Heart right ventricle (tissue), 16 donors: ENCODE measurements around the gene KCNMB2. TPM values are rescaled to one million over a fixed set of nuclear protein-coding genes. Genes with fewer than 3 reads are reported as not detected.
"Not testable (repeated sequence)": the region's sequence is repeated elsewhere in the genome, so short reads cannot be mapped to it uniquely, and the experiment has no call there.

Experiments
- ATAC-seq, 8 donors: fragments of 200-7000 bp; cut with Tn5 transposase; one replicate each; pipeline ENCODE4 v1.9.1; 2020; ENCODE audit warnings: mild to moderate bottlenecking in 8 of 8, moderate library complexity in 8 of 8, moderate number of reproducible peaks in 1 of 8
- DNase-seq, 2 donors: peaks; one replicate each; pipeline ENCODE4 v3.0.0-alpha.2; 2020
- H3K27ac ChIP-seq, 10 donors: fragments of 200-600 bp; sonication (generic) in 2 of 10; one replicate each; pipeline versions ENCODE4 v1.5.0 to v1.8.0; 2020 to 2022; ENCODE audit warnings: mild to moderate bottlenecking in 3 of 10
- H3K27me3 ChIP-seq, 7 donors: fragments of 200-600 bp; one replicate each; pipeline ENCODE4 v1.8.0; 2021 to 2022; ENCODE audit warnings: mild to moderate bottlenecking in 2 of 7
- H3K36me3 ChIP-seq, 9 donors: fragments of 200-600 bp; sonication (generic) in 1 of 9; one replicate each; pipeline versions ENCODE4 v1.5.0 to v1.8.0; 2020 to 2022; ENCODE audit warnings: mild to moderate bottlenecking in 2 of 9
- H3K4me1 ChIP-seq, 9 donors: fragments of 200-600 bp; sonication (generic) in 1 of 9; one replicate each; pipeline versions ENCODE4 v1.5.0 to v1.8.0; 2020 to 2022; ENCODE audit warnings: mild to moderate bottlenecking in 4 of 9
- H3K4me3 ChIP-seq, 10 donors: fragments of 200-600 bp; sonication (generic) in 2 of 10; one replicate each; pipeline versions ENCODE4 v1.5.0 to v1.8.0; 2020 to 2022; ENCODE audit warnings: mild to moderate bottlenecking in 7 of 10, moderate library complexity in 2 of 10
- H3K9me3 ChIP-seq, 11 donors: fragments of 200-600 bp in 10 of 11; sonication (generic) in 2 of 11; one replicate each; pipeline versions ENCODE4 v1.5.0 to v1.8.0; 2013 to 2022; ENCODE audit warnings: mild to moderate bottlenecking in 2 of 11, control low read depth in 1 of 11, moderate library complexity in 1 of 11
- WGBS, 2 donors: extraction: QIAGEN DNeasy Blood & Tissue Kit; methylation state at CpG; one replicate each; pipeline ENCODE4 v1.1.7; 2013; ENCODE audit warnings: inconsistent platforms in 1 of 2; 5-methylcytosine and 5-hydroxymethylcytosine counted together
- intact Hi-C, 10 donors: fragments of 100-400 bp; cut with DNase I; formaldehyde crosslinking; loops; one replicate each; pipeline versions ENCODE4 v1.11.1 to v1.14.2; 2022
- polyA plus RNA-seq, 2 donors: library from polyadenylated mRNA; stranded (reverse); fragments of 200-250 nt; gene quantifications; one replicate each; pipeline ENCODE4 v1.2.3, GENCODE V29; 2013
- total RNA-seq, 10 donors: library from RNA; stranded (reverse); fragmentation: NEBNext Ultra II Directional in 3 of 10; extraction: Animal tissue kit (Norgen Biotek cat#: 25700) in 3 of 10; gene quantifications; one replicate each; pipeline versions ENCODE4 v1.2.1 to v1.2.4, GENCODE V29; 2021 to 2023
- TF ChIP-seq, protein P1 (sequence below), 9 donors: fragments of 200-600 bp; sonication (generic) in 2 of 9; IDR thresholded peaks; one replicate each; pipeline versions ENCODE4 v1.5.0 to v1.8.0; 2021 to 2022; ENCODE audit warnings: antibody characterized with exemption in 9 of 9, mild to moderate bottlenecking in 5 of 9, moderate library complexity in 1 of 9
- donor health status: Arrhythmogenic right ventricular cardiomyopathy.
- donor health status: ischemic (EF 13 %, LVEDD 7.1; RV severe dilation, severe dysfunction).
- donor health status: healthy with polysubstance abuse.
- donor health status: DM: no; HTN: yes; CAD: no.
- donor health status: DM: no; HTN: no; CAD: no.
- donor health status: ischemic (EF 25% LVEDD 6.9; RV normal size, moderate dysfunction).
- donor health status: ischemic (EF 25% LVEDD 5.7; RV mildly dilated, moderate dysfunction).
- donor health status: healthy.
- donor health status: DM: yes; HTN: yes; CAD: no.
- donor health status: Ischemic cardiomyopathy.
- donor health status: ischemic (EF 35%, LVEDD 5.7; RV mildly dilated, moderate dysfunction).
- donor health status: nonischemic (EF 11% LVEDD 7.7; RV severe dilation, severe dysfunction).
- donor health status: DM: yes; HTN: yes; CAD: no.
- donor health status: PGD.
- donor health status: ischemic (EF 29% LVEDD 5.4; RV normal size, mild dysfunction).
- donor health status: nonischemic (EF 23%, LVEDD 6.1; RV moderate dilation, normal function).

Gene KCNMB2
- total and polyA plus RNA-seq, 12 donors: 0.55 to 9.2 (median 3.6) TPM

- ATAC-seq (no peak), DNase-seq (no peak)
- intact Hi-C loops: loop anchor here in 1 of 10 donors (10.0 kb wide), 1 partner anchor 397 kb away; no protein-coding TSS in a partner anchor
- TF ChIP-seq, protein P1, sequence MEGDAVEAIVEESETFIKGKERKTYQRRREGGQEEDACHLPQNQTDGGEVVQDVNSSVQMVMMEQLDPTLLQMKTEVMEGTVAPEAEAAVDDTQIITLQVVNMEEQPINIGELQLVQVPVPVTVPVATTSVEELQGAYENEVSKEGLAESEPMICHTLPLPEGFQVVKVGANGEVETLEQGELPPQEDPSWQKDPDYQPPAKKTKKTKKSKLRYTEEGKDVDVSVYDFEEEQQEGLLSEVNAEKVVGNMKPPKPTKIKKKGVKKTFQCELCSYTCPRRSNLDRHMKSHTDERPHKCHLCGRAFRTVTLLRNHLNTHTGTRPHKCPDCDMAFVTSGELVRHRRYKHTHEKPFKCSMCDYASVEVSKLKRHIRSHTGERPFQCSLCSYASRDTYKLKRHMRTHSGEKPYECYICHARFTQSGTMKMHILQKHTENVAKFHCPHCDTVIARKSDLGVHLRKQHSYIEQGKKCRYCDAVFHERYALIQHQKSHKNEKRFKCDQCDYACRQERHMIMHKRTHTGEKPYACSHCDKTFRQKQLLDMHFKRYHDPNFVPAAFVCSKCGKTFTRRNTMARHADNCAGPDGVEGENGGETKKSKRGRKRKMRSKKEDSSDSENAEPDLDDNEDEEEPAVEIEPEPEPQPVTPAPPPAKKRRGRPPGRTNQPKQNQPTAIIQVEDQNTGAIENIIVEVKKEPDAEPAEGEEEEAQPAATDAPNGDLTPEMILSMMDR (IDR thresholded peaks at IDR 0.05): no peak
- H3K4me3 ChIP-seq: no peak overlapping the region
- no peaks in the 10 kb centered on the region for H3K27me3 ChIP-seq
- no peak overlapping the region for H3K27ac ChIP-seq
- H3K4me1 ChIP-seq: peaks cover 3 to 48% (median 29%) of the 10 kb centered on the region in 9 donors
- no peaks in the 10 kb centered on the region for H3K9me3 ChIP-seq
- no peaks in the 10 kb centered on the region for H3K36me3 ChIP-seq
- 90 to 96% methylated on average over 1 of the region's 1 CpG for WGBS, 2 donors
Measured at GRCh38 chr3:178851564-178851963, 315.3 kb downstream of the KCNMB2 start.

DNA sequence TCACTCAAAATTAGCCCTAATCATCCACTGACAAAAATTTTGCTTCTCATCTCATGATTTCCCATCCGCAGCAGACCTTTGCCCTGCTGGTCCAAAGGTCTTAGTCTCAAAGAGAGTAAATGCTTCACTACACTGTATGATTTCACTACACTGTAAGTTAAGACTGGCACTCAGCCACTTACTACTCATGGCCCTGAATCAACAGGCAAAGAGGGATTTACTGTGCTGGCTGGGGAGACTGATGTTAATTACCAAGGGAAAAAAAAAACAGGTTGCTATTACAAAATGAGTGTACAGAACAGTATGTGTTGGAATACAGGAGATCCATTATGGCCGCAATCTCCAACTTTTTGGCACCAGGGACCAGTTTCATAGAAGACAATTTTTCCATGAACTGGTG is 320.6 kb downstream of the KCNMB2 start:
- Histone ChIP-seq H3K9me3 (no peaks in the 10 kb centered on the region), H3K36me3 (no peaks in the 10 kb centered on the region), H3K27me3 (no peaks in the 10 kb centered on the region), H3K4me3 (no peak overlapping the region), H3K27ac (no peak overlapping the region), H3K4me1 (peaks cover 0 to 6% (median 0%) of the 10 kb centered on the region in 9 donors)
- TF ChIP-seq, protein P1 (IDR thresholded peaks at IDR 0.05): no peak
- no peak for ATAC-seq
- DNase-seq: no peak
- intact Hi-C loops: loop anchor here in 1 of 10 donors (10.0 kb wide), 1 partner anchor 402 kb away; no protein-coding TSS in a partner anchor
- WGBS, 2 donors: 82 to 88% methylated on average over 2 of the region's 2 CpGs

DNA sequence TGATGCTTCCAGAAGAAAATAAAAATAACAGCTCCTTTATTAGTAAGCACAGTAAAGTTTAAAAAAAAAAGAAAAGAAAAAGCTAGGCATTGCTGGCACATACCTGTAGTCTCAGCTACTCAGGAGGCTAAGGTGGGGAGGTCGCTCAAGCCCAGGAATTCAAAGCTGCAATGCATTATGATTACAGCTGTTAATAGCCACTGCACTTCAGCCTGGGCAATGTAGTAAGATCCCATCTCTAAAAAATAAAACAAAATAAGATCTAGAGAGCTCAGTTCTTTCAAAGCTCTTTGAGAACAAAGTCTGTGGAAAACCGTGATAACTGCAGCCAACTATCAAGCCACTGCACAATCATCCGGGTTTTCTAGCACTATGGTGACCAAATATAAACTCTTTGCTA is 323.1 kb downstream of the KCNMB2 start:
- TF ChIP-seq, protein P1 (IDR thresholded peaks at IDR 0.05): no peak
- no peaks in the 10 kb centered on the region for H3K27me3 ChIP-seq
- intact Hi-C loops: loop anchor here in 1 of 10 donors (10.0 kb wide), 1 partner anchor 405 kb away; no protein-coding TSS in a partner anchor
- no peaks in the 10 kb centered on the region for H3K9me3 ChIP-seq
- no peaks in the 10 kb centered on the region for H3K4me1 ChIP-seq
- WGBS, 2 donors: 84 to 86% methylated on average over 3 of the region's 3 CpGs
- H3K27ac ChIP-seq: no peak overlapping the region
- no peak for DNase-seq
- H3K36me3 ChIP-seq: no peaks in the 10 kb centered on the region
- H3K4me3 ChIP-seq: no peak overlapping the region
- no peak for ATAC-seq

DNA sequence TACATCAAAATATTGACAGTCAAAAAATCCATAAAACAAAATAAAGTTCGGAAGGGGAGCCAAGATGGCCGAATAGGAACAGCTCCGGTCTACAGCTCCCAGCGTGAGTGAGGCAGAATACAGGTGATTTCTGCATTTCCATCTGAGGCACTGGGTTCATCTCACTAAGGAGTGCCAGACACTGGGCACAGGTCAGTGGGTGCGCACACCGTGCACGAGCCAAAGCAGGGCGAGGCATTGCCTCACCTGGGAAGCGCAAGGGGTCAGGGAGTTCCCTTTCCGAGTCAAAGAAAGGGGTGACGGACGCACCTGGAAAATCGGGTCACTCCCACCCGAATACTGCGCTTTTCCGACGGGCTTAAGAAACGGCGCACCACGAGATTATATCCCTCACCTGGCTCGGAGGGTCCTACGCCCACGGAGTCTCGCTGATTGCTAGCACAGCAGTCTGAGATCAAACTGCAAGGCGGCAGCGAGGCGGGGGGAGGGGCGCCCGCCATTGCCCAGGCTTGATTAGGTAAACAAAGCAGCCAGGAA is 323.7 kb downstream of the KCNMB2 start:
- not testable (repeated sequence) for H3K9me3 ChIP-seq, H3K4me1 ChIP-seq, H3K27ac ChIP-seq, ATAC-seq, H3K27me3 ChIP-seq, H3K4me3 ChIP-seq, H3K36me3 ChIP-seq, DNase-seq
- WGBS, 2 donors: 89 to 92% methylated on average over 24 to 28 of the region's 29 CpGs
- intact Hi-C loops: loop anchor here in 1 of 10 donors (10.0 kb wide), 1 partner anchor 405 kb away; no protein-coding TSS in a partner anchor

DNA sequence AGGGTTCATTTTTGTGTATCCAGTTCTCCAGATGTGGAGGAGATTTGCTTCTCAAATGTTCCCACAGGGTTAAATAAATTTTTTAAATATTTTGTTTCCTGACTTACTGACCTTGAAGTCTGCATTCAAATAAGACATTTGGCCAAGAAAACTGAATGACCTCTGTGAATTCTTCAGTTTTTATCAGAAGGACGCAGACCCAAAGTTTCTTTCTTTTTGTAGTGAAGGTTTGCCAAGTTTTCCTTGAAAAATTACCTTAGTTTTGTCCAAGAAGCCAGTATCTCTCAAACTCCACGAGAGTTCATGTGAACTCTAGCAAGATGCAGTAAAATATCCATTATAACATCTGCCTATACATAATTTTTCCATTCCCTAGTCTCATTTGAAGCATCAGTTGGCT is 332.4 kb downstream of the KCNMB2 start:
- Histone ChIP-seq H3K4me3 (no peak overlapping the region), H3K9me3 (no peaks in the 10 kb centered on the region), H3K27ac (peak overlapping the region in 4 of 10 donors; percentile 11 to 53 (median 44)), H3K27me3 (no peaks in the 10 kb centered on the region), H3K4me1 (peaks cover 0 to 18% (median 3%) of the 10 kb centered on the region in 9 donors), H3K36me3 (no peaks in the 10 kb centered on the region)
- TF ChIP-seq, protein P1 (IDR thresholded peaks at IDR 0.05): no peak
- 14 to 15% methylated on average over 2 of the region's 2 CpGs for whole genome bisulfite sequencing, 2 donors
- ATAC-seq (peak in 1 of 8 donors; percentile 29), DNase-seq (no peak)
- intact Hi-C loops: no loop called here
